Epithelial cell of proximal tubule (primary cell): ENCODE results near the gene AMPH. TPM values are rescaled to one million over a fixed set of nuclear protein-coding genes. Genes with fewer than 3 reads are reported as not detected.

Source experiments
- DNase-seq: peaks from one replicate; pipeline ENCODE4 v3.0.0-alpha.2; 2011; ENCODE audit warnings: low read depth
- H3K4me3 ChIP-seq: 2 replicates; pipeline ENCODE4 v1.5.1; 2011; ENCODE audit warnings: low read depth, mild to moderate bottlenecking, low read length
- CTCF ChIP-seq: conservative IDR thresholded peaks from 2 replicates; pipeline ENCODE4 v1.5.1; 2012; ENCODE audit warnings: low read depth, mild to moderate bottlenecking, low read length
- total RNA-seq: library from RNA; depleted of rRNA; stranded (reverse); fragments of >200 nt; gene quantifications from 2 replicates; pipeline ENCODE4 v1.2.3, GENCODE V29; 2015

AMPH gene
- total RNA-seq, 1 donor from 2014 or later: 0.06 TPM

GRCh38 chr7:38673795-38674194 is 42.6 kb upstream of the AMPH start:
- DNase-seq: no peak
- TF ChIP-seq CTCF: no peak
- H3K4me3 ChIP-seq: no peak overlapping the region

- no peak for DNase-seq
- no peak overlapping the region for H3K4me3 ChIP-seq
- no peak for TF ChIP-seq CTCF
Observed at GRCh38 chr7:38671911-38672905, 41.0 kb upstream of the AMPH start.

- no peak overlapping the region for H3K4me3 ChIP-seq
- no peak for DNase-seq
- no peak for TF ChIP-seq CTCF
Observed at GRCh38 chr7:38669965-38670520, 38.9 kb upstream of the AMPH start.

- no peak for TF ChIP-seq CTCF
Observed at GRCh38 chr7:38664972-38665371, 33.8 kb upstream of the AMPH start.

GRCh38 chr7:38660427-38661099 is 29.4 kb upstream of the AMPH start:
- peak; percentile 83 for TF ChIP-seq CTCF
- H3K4me3 ChIP-seq: no peak overlapping the region
- DNase-seq: no peak

More at GRCh38 chr7:38664972-38665371, 33.8 kb upstream of the AMPH start:
- H3K4me3 ChIP-seq: no peak overlapping the region
- no peak for DNase-seq

GRCh38 chr7:38659931-38660330 is 28.8 kb upstream of the AMPH start:
- DNase-seq: no peak
- no peak for TF ChIP-seq CTCF
- no peak overlapping the region for H3K4me3 ChIP-seq
